T-helper 1 cell treated with Interleukin-12 subunit alpha and Interleukin-12 subunit beta and Interleukin-4 antibody, amounts not matched to agents 30 ng/mL and 1 ng/mL, for 36 hours (primary cell): ENCODE results near the gene PTPN7. TPM values are rescaled to one million over a fixed set of nuclear protein-coding genes. Genes with fewer than 3 reads are reported as not detected.

Source experiments
- intact Hi-C: fragments of 100-400 bp; cut with micrococcal nuclease; formaldehyde crosslinking; loops from one replicate; pipeline ENCODE4 v1.15.1; 2024
- total RNA-seq: library from RNA; stranded (reverse); gene quantifications from 2 replicates; pipeline ENCODE4 v1.2.3, GENCODE V29; 2022

PTPN7 gene
- total RNA-seq, 1 donor from 2014 or later: 302 TPM

GRCh38 chr1:202154766-202155477 lies 5.5 kb downstream of the PTPN7 start:
- intact Hi-C loops: loop anchor here (1.0 kb wide), 2 partner anchors 29 to 160 kb away; no protein-coding TSS in a partner anchor

- intact Hi-C loops: no loop called here
These were observed 6.1 kb downstream of the PTPN7 start for GRCh38 chr1:202154148-202154765.

DNA sequence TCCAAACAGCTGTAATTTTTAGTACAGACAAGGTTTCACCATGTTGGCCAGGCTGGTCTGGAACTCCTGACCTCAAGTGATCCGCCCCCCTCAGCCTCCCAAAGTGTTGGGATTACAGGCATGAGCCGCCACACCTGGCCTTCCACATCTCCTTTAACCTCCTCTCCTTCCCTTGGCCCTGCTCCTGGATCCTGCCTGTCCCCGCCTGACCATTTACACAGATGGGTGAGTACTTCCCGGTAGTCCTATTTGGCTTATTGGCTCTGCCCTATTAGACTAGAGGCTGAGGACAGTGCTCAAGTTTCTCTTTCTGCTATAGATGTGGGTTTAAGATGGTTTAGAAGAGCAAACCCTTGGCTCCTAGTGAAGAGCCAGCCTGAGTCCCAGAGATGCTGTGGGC lies 7.1 kb downstream of the PTPN7 start:
- intact Hi-C loops: no loop called here

- intact Hi-C loops: no loop called here
These were observed 8.0 kb downstream of the PTPN7 start for GRCh38 chr1:202152399-202152798.

DNA sequence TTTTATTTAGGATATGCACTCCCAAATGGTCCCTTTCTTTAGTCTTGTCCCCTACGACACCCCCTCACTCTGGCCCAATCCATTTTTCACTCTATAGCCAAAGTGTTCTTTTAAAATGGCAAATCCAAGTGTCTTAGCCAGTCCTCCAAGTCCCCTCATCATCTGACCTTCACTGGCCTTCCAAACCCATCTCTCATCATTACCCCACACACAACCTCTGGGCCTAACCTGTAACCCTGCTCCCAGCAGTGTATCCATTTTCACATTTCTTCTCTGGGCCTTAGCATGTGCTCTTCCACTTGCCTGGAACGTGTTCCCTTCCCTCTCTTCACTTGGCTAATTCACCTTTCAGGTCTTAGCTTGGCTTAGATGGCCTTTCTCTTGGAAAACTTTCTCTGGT lies 9.4 kb downstream of the PTPN7 start:
- intact Hi-C loops: no loop called here

DNA sequence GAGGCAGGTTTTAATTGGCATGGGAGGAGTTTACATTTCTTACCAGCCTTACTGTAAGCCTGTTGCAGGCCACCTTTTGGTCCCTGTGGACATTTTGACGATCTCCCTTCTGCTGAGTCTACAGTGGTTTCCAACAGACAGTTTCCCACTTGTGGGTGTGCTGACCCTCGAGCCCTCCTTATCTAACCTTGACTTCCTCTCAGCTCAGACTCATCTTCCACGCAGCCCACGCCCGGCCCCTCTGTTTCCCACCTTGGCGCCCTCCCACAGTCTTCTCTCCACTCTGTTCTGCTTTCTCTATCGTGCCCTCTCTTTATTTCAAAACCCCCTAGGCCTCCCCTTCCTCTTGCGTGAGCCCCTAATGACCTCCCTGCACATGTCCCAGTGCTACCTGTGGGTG lies 9.8 kb downstream of the PTPN7 start:
- intact Hi-C loops: no loop called here

DNA sequence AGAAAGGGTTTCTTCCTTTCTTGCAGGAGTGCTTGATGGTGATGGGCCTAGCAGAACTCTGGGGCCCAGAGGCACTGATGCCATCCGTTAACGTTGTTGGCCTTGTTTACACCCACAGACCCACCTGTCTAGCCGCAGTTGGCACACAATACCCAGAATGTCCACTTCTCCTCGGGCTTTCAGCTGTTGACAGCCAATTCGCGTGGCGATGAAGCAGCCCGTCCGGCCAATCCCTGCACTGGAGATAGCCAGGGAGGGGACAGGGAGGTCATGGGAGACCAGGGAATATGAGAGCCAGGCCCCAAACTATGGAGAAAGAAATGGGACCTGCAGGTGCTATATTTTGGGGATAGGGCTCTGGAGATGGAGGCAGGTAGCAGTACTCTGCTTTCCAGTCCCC lies 10.2 kb downstream of the PTPN7 start:
- intact Hi-C loops: no loop called here

- intact Hi-C loops: no loop called here
These were observed 10.8 kb downstream of the PTPN7 start for GRCh38 chr1:202149566-202149965.

DNA sequence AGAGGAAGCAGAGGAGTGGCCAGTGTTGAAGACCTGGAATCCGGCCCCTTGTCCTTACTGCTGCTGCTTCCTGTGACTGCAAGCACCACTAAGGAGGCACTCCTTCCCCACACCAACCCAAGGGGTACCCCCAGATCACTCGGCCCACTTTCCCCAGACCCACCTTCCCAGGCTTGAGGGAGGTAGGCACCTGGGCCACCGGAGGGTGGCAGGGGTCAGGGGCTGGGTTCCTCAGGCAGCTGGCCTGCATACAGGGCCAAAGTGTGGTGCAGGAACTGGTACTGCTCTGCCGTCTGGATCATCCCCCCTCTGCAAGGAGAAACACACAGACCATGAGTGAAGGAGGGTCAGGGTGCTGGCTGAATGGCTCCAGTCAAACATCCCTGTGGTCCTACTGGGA lies 12.0 kb downstream of the PTPN7 start:
- intact Hi-C loops: no loop called here

GRCh38 chr1:202146993-202147392 lies 13.4 kb downstream of the PTPN7 start:
- intact Hi-C loops: no loop called here

GRCh38 chr1:202146279-202146678 lies 14.1 kb downstream of the PTPN7 start:
- intact Hi-C loops: no loop called here

DNA sequence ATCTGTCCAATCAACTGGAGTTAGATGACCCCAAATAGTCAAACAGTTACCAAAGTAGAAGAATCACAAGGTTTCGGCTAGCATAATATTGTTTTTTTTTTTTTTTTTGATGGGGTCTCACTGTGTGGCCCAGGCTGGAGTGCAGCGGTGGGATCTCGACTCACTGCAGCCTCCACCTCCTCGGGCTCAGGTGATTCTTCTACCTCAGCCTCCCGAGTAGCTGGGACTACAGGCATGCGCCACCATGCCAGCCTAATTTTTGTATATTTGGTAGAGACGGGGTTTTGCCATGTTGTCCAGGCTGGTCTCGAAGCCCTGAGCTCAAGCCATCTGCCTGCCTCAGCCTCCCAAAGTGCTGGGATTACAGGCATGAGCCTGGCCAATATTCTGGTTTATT lies 14.7 kb downstream of the PTPN7 start:
- intact Hi-C loops: loop anchor here (1.0 kb wide), 1 partner anchor 15 kb away; the partner anchor contains the start of gene PTPN7

GRCh38 chr1:202145068-202145743 lies 15.2 kb downstream of the PTPN7 start:
- intact Hi-C loops: loop anchor here (1.0 kb wide), 1 partner anchor 15 kb away; the partner anchor contains the start of gene PTPN7

- intact Hi-C loops: loop anchor here (1.0 to 5.0 kb wide), 3 partner anchors 16 to 317 kb away; partner anchors contain the start of genes IPO9, PTPN7 and TIMM17A
These were observed 15.9 kb downstream of the PTPN7 start, which contains the start of gene ARL8A for GRCh38 chr1:202144402-202145067. TSS of gene ARL8A (minus strand) at chr1:202144737. CDS start at chr1:202144572, 165 bp downstream.

DNA sequence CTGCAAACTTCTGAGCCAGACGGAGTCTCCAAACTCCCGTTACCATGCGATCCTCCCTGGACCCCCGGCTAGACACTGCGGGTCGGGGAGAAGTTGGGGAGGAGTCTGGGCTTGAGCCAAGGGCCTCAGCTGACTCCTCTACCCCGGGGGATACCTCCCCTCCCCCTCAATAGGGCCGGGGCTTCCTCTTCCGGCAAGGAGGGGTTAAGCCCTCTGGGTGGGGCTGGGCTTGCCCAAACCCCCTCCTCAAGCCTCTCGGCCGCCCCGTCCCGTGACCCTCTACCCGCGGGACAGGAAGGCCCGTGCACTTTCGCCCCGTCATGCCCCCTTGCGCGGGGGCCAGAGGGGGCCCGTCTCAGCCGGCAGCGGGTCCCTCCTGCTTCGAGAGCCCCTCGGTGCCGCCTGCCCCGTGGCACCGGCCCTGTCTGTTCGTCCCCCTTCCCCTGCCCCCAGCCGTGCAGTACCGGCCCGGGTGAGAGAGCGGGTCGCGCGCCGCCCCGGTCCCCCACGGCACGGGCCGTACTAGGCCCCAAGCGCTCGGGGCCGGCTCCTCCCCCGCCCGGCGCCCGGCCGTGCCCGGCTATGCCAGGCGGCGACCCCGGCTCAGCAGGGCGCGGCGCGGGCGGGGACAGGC lies 16.5 kb downstream of the PTPN7 start:
- intact Hi-C loops: loop anchor here (1.0 to 5.0 kb wide), 4 partner anchors 9 to 317 kb away; partner anchors contain the start of genes IPO9 and TIMM17A

DNA sequence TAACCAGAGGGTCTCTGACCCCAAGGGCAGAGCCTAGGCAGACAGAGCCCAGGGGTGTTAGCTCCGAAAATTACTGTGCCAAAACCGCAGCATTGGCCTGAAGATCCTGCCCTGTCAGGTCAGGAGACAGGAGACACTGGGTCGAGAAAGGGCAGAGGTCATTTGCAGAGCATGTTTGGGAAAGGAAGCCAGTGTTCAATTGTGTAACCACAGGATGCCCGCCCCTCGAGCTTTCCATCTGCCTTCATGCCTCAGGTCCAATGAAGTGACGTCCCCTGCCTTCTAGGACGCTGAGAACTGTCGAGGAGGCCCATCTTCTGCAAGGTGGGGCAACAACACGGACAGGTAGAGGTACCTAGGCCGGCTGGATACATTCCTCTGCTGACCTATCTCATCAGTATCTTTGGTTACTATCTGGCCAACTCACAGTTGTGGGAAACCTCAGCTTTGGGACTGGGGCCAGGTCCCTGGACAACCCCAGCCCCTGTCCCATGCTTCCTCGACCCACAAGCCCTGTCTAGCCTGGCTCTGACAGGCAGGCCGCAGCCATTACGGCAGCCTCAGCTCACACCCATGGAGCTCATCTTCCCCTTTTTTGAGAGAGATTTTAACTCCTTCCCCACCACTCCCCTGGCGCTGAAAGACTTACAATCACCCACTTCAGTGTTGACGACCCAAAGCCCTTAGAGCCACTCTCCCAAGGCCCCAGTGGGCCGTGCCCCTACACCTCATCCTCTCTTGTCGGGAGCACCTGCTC lies 17.2 kb downstream of the PTPN7 start:
- intact Hi-C loops: loop anchor here (1.0 to 5.0 kb wide), 3 partner anchors 8 to 316 kb away; partner anchors contain the start of gene IPO9

DNA sequence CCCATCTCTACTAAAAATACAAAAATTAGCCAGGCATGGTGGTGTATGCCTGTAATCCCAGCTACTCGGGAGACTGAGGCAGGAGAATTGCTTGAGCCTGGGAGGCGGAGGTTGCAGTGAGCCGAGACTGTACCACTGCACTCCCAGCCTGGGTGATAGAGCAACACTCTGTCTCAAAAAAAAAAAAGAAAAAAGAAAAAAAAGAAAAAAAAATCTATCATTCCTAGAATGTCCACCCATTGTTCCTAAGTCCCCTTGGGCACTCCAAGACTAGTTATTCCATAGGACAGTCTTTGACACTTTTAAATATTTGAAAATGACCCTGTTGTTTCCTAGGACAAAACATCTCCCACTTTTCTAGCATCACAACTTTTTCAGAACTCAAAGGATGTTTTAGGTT lies 18.9 kb downstream of the PTPN7 start:
- intact Hi-C loops: loop anchor here (5.0 kb wide), 1 partner anchor 314 kb away; the partner anchor contains the start of gene IPO9

DNA sequence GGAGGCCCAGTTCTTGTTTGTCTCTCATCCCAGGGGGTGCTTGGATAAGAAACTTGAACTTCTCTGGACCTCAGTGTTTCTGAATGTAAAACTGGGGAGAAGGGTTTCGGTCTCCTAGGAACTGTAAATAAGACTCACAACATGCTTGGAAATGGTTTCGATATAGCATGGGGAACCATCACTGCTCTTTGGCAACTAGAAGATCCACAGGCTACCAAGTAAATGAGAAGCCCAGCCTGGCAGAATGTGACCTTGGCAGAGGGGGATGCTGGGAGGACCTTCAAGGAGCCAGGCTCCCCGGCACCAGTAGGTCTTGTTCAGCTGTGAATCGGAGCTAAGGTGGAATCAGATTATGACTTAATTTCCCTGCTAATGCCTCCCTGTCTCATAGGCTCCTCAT lies 19.6 kb downstream of the PTPN7 start:
- intact Hi-C loops: loop anchor here (5.0 kb wide), 1 partner anchor 314 kb away; the partner anchor contains the start of gene IPO9

- intact Hi-C loops: loop anchor here (1.0 to 2.0 kb wide), 5 partner anchors 8 to 256 kb away; no protein-coding TSS in a partner anchor
These were observed 25.1 kb downstream of the PTPN7 start for GRCh38 chr1:202135221-202135721.
